ENCODE measurements around the gene TXNL4A.
"Not testable (repeated sequence)": the region's sequence is repeated elsewhere in the genome, so short reads cannot be mapped to it uniquely, and the experiment has no call there.

The TXNL4A gene

GRCh38 chr18:79988451-79989194, at the start of gene TXNL4A:
TSS of gene TXNL4A (minus strand) at chr18:79988563. CDS start at chr18:79988392, 171 bp downstream.
- H3K36me3 ChIP-seq (replicated peaks): peaks cover 30% of the 10 kb centered on the region
- peak within 1 kb of the TSS; percentile 78 for H3K4me3 ChIP-seq
- no peaks in the 10 kb centered on the region for H3K27me3 ChIP-seq (ENCODE audit: low read depth)
- H3K9me3 ChIP-seq: no peaks in the 10 kb centered on the region
- in situ Hi-C loops (cut with MboI; ENCODE audit: low sequenced_read_pairs): no loop called here
- peak; percentile 73 to 85 for DNase-seq (ENCODE audit: low spot score in 2 of 2)
- H3K4me1 ChIP-seq: peaks cover 8% of the 10 kb centered on the region

- H3K36me3 ChIP-seq (replicated peaks): peaks cover 13% of the 10 kb centered on the region
- no peaks in the 10 kb centered on the region for H3K27me3 ChIP-seq (ENCODE audit: low read depth)
- peaks cover 6% of the 10 kb centered on the region for H3K4me1 ChIP-seq
- in situ Hi-C loops (cut with MboI; ENCODE audit: low sequenced_read_pairs): no loop called here
- no peaks in the 10 kb centered on the region for H3K9me3 ChIP-seq
- no peak overlapping the region for H3K4me3 ChIP-seq
- DNase-seq (ENCODE audit: low spot score in 2 of 2): no peak
These were observed 48.9 kb upstream of the TXNL4A start for GRCh38 chr18:80037300-80037699.

GRCh38 chr18:80035997-80036396, 47.6 kb upstream of the TXNL4A start:
- Histone ChIP-seq H3K36me3 (replicated peaks) (peaks cover 11% of the 10 kb centered on the region), H3K4me1 (peaks cover 6% of the 10 kb centered on the region), H3K4me3 (peak overlapping the region; percentile 88), H3K9me3 (no peaks in the 10 kb centered on the region), H3K27me3 (ENCODE audit: low read depth) (no peaks in the 10 kb centered on the region)
- no peak for DNase-seq (ENCODE audit: low spot score in 2 of 2)
- in situ Hi-C loops (cut with MboI; ENCODE audit: low sequenced_read_pairs): no loop called here

- H3K9me3 ChIP-seq: no peaks in the 10 kb centered on the region
- no peaks in the 10 kb centered on the region for H3K27me3 ChIP-seq (ENCODE audit: low read depth)
- peaks cover 11% of the 10 kb centered on the region for H3K36me3 ChIP-seq (replicated peaks)
- peak in 1 of 2 experiments; percentile 6 for DNase-seq (ENCODE audit: low spot score in 2 of 2)
- peak overlapping the region; percentile 88 for H3K4me3 ChIP-seq
- H3K4me1 ChIP-seq: peaks cover 6% of the 10 kb centered on the region
- in situ Hi-C loops (cut with MboI; ENCODE audit: low sequenced_read_pairs): no loop called here
These were observed 46.6 kb upstream of the TXNL4A start for GRCh38 chr18:80034852-80035406.

- H3K4me1 ChIP-seq: peaks cover 6% of the 10 kb centered on the region
- no peaks in the 10 kb centered on the region for H3K27me3 ChIP-seq (ENCODE audit: low read depth)
- DNase-seq (ENCODE audit: low spot score in 2 of 2): peak; percentile 95 to 100
- H3K9me3 ChIP-seq: no peaks in the 10 kb centered on the region
- in situ Hi-C loops (cut with MboI; ENCODE audit: low sequenced_read_pairs): no loop called here
- H3K36me3 ChIP-seq (replicated peaks): peaks cover 11% of the 10 kb centered on the region; the same call in 1 of the 2 replicates
- peak within 1 kb of the TSS; percentile 88 for H3K4me3 ChIP-seq
These were observed 45.9 kb upstream of the TXNL4A start, which contains the start of gene RBFA for GRCh38 chr18:80034068-80034851. TSS of gene RBFA (plus strand) at chr18:80034434. CDS start at chr18:80034496, 62 bp downstream.

GRCh38 chr18:80033181-80034067, 45.1 kb upstream of the TXNL4A start:
- Histone ChIP-seq H3K36me3 (replicated peaks) (peaks cover 11% of the 10 kb centered on the region; the same call in 1 of the 2 replicates), H3K27me3 (ENCODE audit: low read depth) (no peaks in the 10 kb centered on the region), H3K9me3 (no peaks in the 10 kb centered on the region), H3K4me1 (peaks cover 6% of the 10 kb centered on the region), H3K4me3 (peak overlapping the region; percentile 88)
- in situ Hi-C loops (cut with MboI; ENCODE audit: low sequenced_read_pairs): no loop called here
- DNase-seq (ENCODE audit: low spot score in 2 of 2): no peak

- Histone ChIP-seq H3K9me3 (peaks cover 9% of the 10 kb centered on the region), H3K4me3 (no peak overlapping the region), H3K36me3 (replicated peaks) (no peaks in the 10 kb centered on the region), H3K27me3 (ENCODE audit: low read depth) (no peaks in the 10 kb centered on the region), H3K4me1 (peaks cover 6% of the 10 kb centered on the region; the same call in 1 of the 2 replicates)
- in situ Hi-C loops (cut with MboI; ENCODE audit: low sequenced_read_pairs): no loop called here
- no peak for DNase-seq (ENCODE audit: low spot score in 2 of 2)
These were observed 41.3 kb upstream of the TXNL4A start for GRCh38 chr18:80029690-80030089.

GRCh38 chr18:80027719-80028118, 39.4 kb upstream of the TXNL4A start:
- H3K9me3 ChIP-seq: peaks cover 29% of the 10 kb centered on the region
- H3K36me3 ChIP-seq (replicated peaks); H3K4me3 ChIP-seq; H3K27me3 ChIP-seq (ENCODE audit: low read depth); DNase-seq (ENCODE audit: low spot score in 2 of 2); in situ Hi-C loops (cut with MboI; ENCODE audit: low sequenced_read_pairs); H3K4me1 ChIP-seq: not testable (repeated sequence)

- in situ Hi-C loops (cut with MboI; ENCODE audit: low sequenced_read_pairs): no loop called here
- Histone ChIP-seq H3K4me1 (no peaks in the 10 kb centered on the region), H3K36me3 (replicated peaks) (no peaks in the 10 kb centered on the region), H3K27me3 (ENCODE audit: low read depth) (no peaks in the 10 kb centered on the region), H3K4me3 (no peak overlapping the region), H3K9me3 (peaks cover 42% of the 10 kb centered on the region)
- no peak for DNase-seq (ENCODE audit: low spot score in 2 of 2)
These were observed 38.0 kb upstream of the TXNL4A start for GRCh38 chr18:80026363-80026762.

- Histone ChIP-seq H3K4me1 (no peaks in the 10 kb centered on the region), H3K27me3 (ENCODE audit: low read depth) (no peaks in the 10 kb centered on the region), H3K4me3 (no peak overlapping the region), H3K36me3 (replicated peaks) (no peaks in the 10 kb centered on the region), H3K9me3 (peaks cover 48% of the 10 kb centered on the region)
- in situ Hi-C loops (cut with MboI; ENCODE audit: low sequenced_read_pairs): no loop called here
- peak in 1 of 2 experiments; percentile 60 for DNase-seq (ENCODE audit: low spot score in 2 of 2)
These were observed 34.8 kb upstream of the TXNL4A start for GRCh38 chr18:80023173-80023572.

- H3K4me3 ChIP-seq: no peak overlapping the region
- H3K27me3 ChIP-seq (ENCODE audit: low read depth): no peaks in the 10 kb centered on the region
- DNase-seq (ENCODE audit: low spot score in 2 of 2): no peak
- in situ Hi-C loops (cut with MboI; ENCODE audit: low sequenced_read_pairs): no loop called here
- no peaks in the 10 kb centered on the region for H3K4me1 ChIP-seq
- no peaks in the 10 kb centered on the region for H3K36me3 ChIP-seq (replicated peaks)
- H3K9me3 ChIP-seq: peaks cover 48% of the 10 kb centered on the region
These were observed 34.2 kb upstream of the TXNL4A start for GRCh38 chr18:80022613-80023012.

GRCh38 chr18:80012714-80013113, 24.4 kb upstream of the TXNL4A start:
- H3K4me1 ChIP-seq: no peaks in the 10 kb centered on the region
- no peaks in the 10 kb centered on the region for H3K36me3 ChIP-seq (replicated peaks)
- no peak for DNase-seq (ENCODE audit: low spot score in 2 of 2)
- H3K4me3 ChIP-seq: no peak overlapping the region
- in situ Hi-C loops (cut with MboI; ENCODE audit: low sequenced_read_pairs): no loop called here
- peaks cover 4% of the 10 kb centered on the region; the same call in 1 of the 2 replicates for H3K9me3 ChIP-seq
- H3K27me3 ChIP-seq (ENCODE audit: low read depth): no peaks in the 10 kb centered on the region

GRCh38 chr18:80011496-80012137, 23.3 kb upstream of the TXNL4A start:
- H3K27me3 ChIP-seq (ENCODE audit: low read depth); in situ Hi-C loops (cut with MboI; ENCODE audit: low sequenced_read_pairs); H3K9me3 ChIP-seq; DNase-seq (ENCODE audit: low spot score in 2 of 2); H3K4me1 ChIP-seq; H3K4me3 ChIP-seq; H3K36me3 ChIP-seq (replicated peaks): not testable (repeated sequence)
